Adrenal gland (tissue), 5 donors: ENCODE data around the gene PGS1.
"Not testable (repeated sequence)": the region's sequence is repeated elsewhere in the genome, so short reads cannot be mapped to it uniquely, and the experiment has no call there.

ENCODE experiments used
- CTCF ChIP-seq, 6 experiments: fragments of 450-650 bp in 4 of 6; fragments of 200-600 bp in 2 of 6; sonication (generic) in 1 of 6; IDR thresholded peaks; 1 replicate in 5 of 6; 2 replicates in 1 of 6; pipeline versions ENCODE4 v1.5.1 to v1.8.0; 2016 to 2021; ENCODE audit warnings: antibody characterized with exemption in 6 of 6, mild to moderate bottlenecking in 2 of 6, moderate library complexity in 1 of 6
- POLR2A ChIP-seq, 2 donors: fragments of 450-650 bp; IDR thresholded peaks; one replicate each; pipeline ENCODE4 v1.6.1; 2017; ENCODE audit warnings: antibody characterized with exemption in 2 of 2, mild to moderate bottlenecking in 2 of 2, moderate library complexity in 1 of 2
- donor health status: DM: no; HTN: no; CAD: no.

- TF ChIP-seq POLR2A, CTCF (IDR thresholded peaks at IDR 0.05): not testable (repeated sequence)
Measured at GRCh38 chr17:78331355-78331754, 47.1 kb upstream of the PGS1 start.
